CD4-positive, alpha-beta memory T cell (primary cell): ENCODE results near the gene DIS3L2. TPM values are rescaled to one million over a fixed set of nuclear protein-coding genes. Genes with fewer than 3 reads are reported as not detected.

Experiments used
- CTCF ChIA-PET: fragments of 350-600 bp; sonication (Branson Sonifier 250); formaldehyde crosslinking; loops from one replicate; lab custom pipeline; 2021; ENCODE audit warnings: inconsistent platforms; ENCODE audit not compliant: partially characterized antibody; lab: Charles Lee
- POLR2A ChIA-PET: fragments of 350-600 bp; sonication (Branson Sonifier 250); formaldehyde crosslinking; loops from one replicate; lab custom pipeline; 2021; ENCODE audit not compliant: partially characterized antibody; lab: Charles Lee
- DNase-seq, 5 donors: peaks; one replicate each; pipeline versions ENCODE4 v3.0.0 to v3.0.0-alpha.2; 2020 to 2022; ENCODE audit warnings: mixed read lengths in 1 of 5
- H3K27ac ChIP-seq: one replicate; pipeline ENCODE4 v1.7.0; 2013; ENCODE audit warnings: low read depth, low read length
- H3K27me3 ChIP-seq: 2 replicates; pipeline ENCODE4 v1.7.0; 2013; ENCODE audit warnings: mild to moderate bottlenecking, low read length, moderate library complexity; ENCODE audit not compliant: insufficient read depth
- H3K36me3 ChIP-seq: 2 replicates; pipeline ENCODE4 v1.7.0; 2013; ENCODE audit warnings: mild to moderate bottlenecking, low read length, moderate library complexity; ENCODE audit not compliant: insufficient read depth
- H3K4me1 ChIP-seq: 2 replicates; pipeline ENCODE4 v1.7.0; 2013; ENCODE audit warnings: mild to moderate bottlenecking, low read length, moderate library complexity; ENCODE audit not compliant: insufficient read depth
- H3K4me3 ChIP-seq, 2 donors: one replicate each; pipeline ENCODE4 v1.7.0; 2013; ENCODE audit warnings: low read length in 2 of 2, mild to moderate bottlenecking in 1 of 2
- H3K9me3 ChIP-seq, 2 donors: one replicate each; pipeline ENCODE4 v1.7.0; 2013; ENCODE audit warnings: low read length in 2 of 2, control low read depth in 1 of 2; ENCODE audit not compliant: control insufficient read depth in 1 of 2
- H3K27ac Mint-ChIP-seq, 7 donors: one replicate each; pipeline ENCODE4 v1.8.0; 2020 to 2021; ENCODE audit warnings: mixed read lengths in 7 of 7, mild to moderate bottlenecking in 6 of 7, inconsistent platforms in 3 of 7, moderate library complexity in 3 of 7
- H3K27me3 Mint-ChIP-seq, 2 donors: one replicate each; pipeline ENCODE4 v1.8.0; 2020 to 2021; ENCODE audit warnings: mixed read lengths in 2 of 2
- H3K36me3 Mint-ChIP-seq, 2 donors: one replicate each; pipeline ENCODE4 v1.8.0; 2020 to 2021; ENCODE audit warnings: mixed read lengths in 2 of 2, inconsistent platforms in 1 of 2, mild to moderate bottlenecking in 1 of 2
- H3K4me1 Mint-ChIP-seq, 4 donors: one replicate each; pipeline ENCODE4 v1.8.0; 2020 to 2021; ENCODE audit warnings: mixed read lengths in 4 of 4, mild to moderate bottlenecking in 1 of 4
- H3K4me3 Mint-ChIP-seq, 8 donors: one replicate each; pipeline ENCODE4 v1.8.0; 2020 to 2021; ENCODE audit warnings: mixed read lengths in 8 of 8, mild to moderate bottlenecking in 7 of 8, moderate library complexity in 6 of 8, inconsistent platforms in 3 of 8
- H3K9me3 Mint-ChIP-seq, 8 donors: one replicate each; pipeline ENCODE4 v1.8.0; 2020 to 2021; ENCODE audit warnings: mixed read lengths in 8 of 8, mild to moderate bottlenecking in 5 of 8, inconsistent platforms in 3 of 8, moderate library complexity in 1 of 8
- intact Hi-C: fragments of 100-400 bp; cut with micrococcal nuclease; formaldehyde crosslinking; loops from one replicate; pipeline ENCODE4 v1.15.1; 2023
- polyA plus RNA-seq, 2 donors: library from polyadenylated mRNA; unstranded; fragments of 300-500 nt; fragmentation: Illumina TruSeq; gene quantifications; one replicate each; pipeline ENCODE4 v1.2.3, GENCODE V29; 2021
- total RNA-seq, 2 experiments: library from RNA; stranded (reverse); gene quantifications; one replicate each; pipeline ENCODE4 v1.2.3, GENCODE V29; 2021

Gene DIS3L2
- total and polyA plus RNA-seq, 4 experiments from 2014 or later = 16.0 to 59.7 (median 39.3) TPM

- Histone ChIP-seq H3K4me3 (no peak overlapping the region), H3K27me3 (no peaks in the 10 kb centered on the region), H3K36me3 (no peaks in the 10 kb centered on the region), H3K9me3 (no peaks in the 10 kb centered on the region), H3K27ac (no peak overlapping the region), H3K4me1 (peaks cover 90% of the 10 kb centered on the region)
- intact Hi-C loops = loop anchor here (10.0 kb wide), 2 partner anchors 184 to 534 kb away; partner anchors contain the start of genes COPS7B and PDE6D
- DNase-seq = no peak
- Mint-ChIP-seq H3K27me3 (no peaks in the 10 kb centered on the region), H3K36me3 (no peaks in the 10 kb centered on the region), H3K9me3 (peaks cover 0 to 3% (median 0%) of the 10 kb centered on the region in 8 donors), H3K27ac (peak overlapping the region; percentile 84 to 93 (median 87)), H3K4me1 (peaks cover 53 to 91% (median 73%) of the 10 kb centered on the region in 4 donors), H3K4me3 (peak overlapping the region in 4 of 8 donors; percentile 17 to 57 (median 51))
- POLR2A ChIA-PET = interaction anchor here (1.3 kb wide), 1 partner anchor 10 kb away, joined by 4 read pairs; no protein-coding TSS in a partner anchor
- CTCF ChIA-PET = interaction anchor here (1.5 kb wide), 1 partner anchor 9 kb away, joined by 3 read pairs; no protein-coding TSS in a partner anchor
These were observed 357.7 kb downstream of the DIS3L2 start for GRCh38 chr2:232319067-232319802.

GRCh38 chr2:232319803-232320442, 358.4 kb downstream of the DIS3L2 start:
- POLR2A ChIA-PET = interaction anchor here (1.0 to 1.3 kb wide), 2 partner anchors 11 to 359 kb away, joined by 3 to 4 read pairs; partner anchors contain the start of gene DIS3L2
- peaks cover 83% of the 10 kb centered on the region for H3K4me1 ChIP-seq

GRCh38 chr2:232320443-232320803, 358.9 kb downstream of the DIS3L2 start:
- H3K4me1 ChIP-seq = peaks cover 78% of the 10 kb centered on the region
- H3K27ac ChIP-seq = peak overlapping the region; percentile 12
- H3K9me3 Mint-ChIP-seq = peaks cover 0 to 1% (median 0%) of the 10 kb centered on the region in 8 donors
- H3K4me1 Mint-ChIP-seq = peaks cover 43 to 79% (median 63%) of the 10 kb centered on the region in 4 donors
- H3K4me3 ChIP-seq = no peak overlapping the region
- H3K36me3 Mint-ChIP-seq = no peaks in the 10 kb centered on the region
- ChIA-PET POLR2A (interaction anchor here (1.0 to 1.3 kb wide), 2 partner anchors 11 to 359 kb away, joined by 3 to 4 read pairs; partner anchors contain the start of gene DIS3L2), CTCF (interaction anchor here (0.7 to 1.5 kb wide), 2 partner anchors 10 to 29 kb away, joined by 3 read pairs; no protein-coding TSS in a partner anchor)
- H3K36me3 ChIP-seq = no peaks in the 10 kb centered on the region
- H3K27me3 ChIP-seq = no peaks in the 10 kb centered on the region
- H3K27me3 Mint-ChIP-seq = no peaks in the 10 kb centered on the region
- H3K4me3 Mint-ChIP-seq = peak overlapping the region in 5 of 8 donors; percentile 18 to 68 (median 63)
- intact Hi-C loops = no loop called here
- peak overlapping the region; percentile 85 to 93 (median 92) for H3K27ac Mint-ChIP-seq
- no peak for DNase-seq
- no peaks in the 10 kb centered on the region for H3K9me3 ChIP-seq

More at GRCh38 chr2:232319803-232320442, 358.4 kb downstream of the DIS3L2 start:
- Mint-ChIP-seq H3K4me1 (peaks cover 46 to 84% (median 68%) of the 10 kb centered on the region in 4 donors), H3K27me3 (no peaks in the 10 kb centered on the region), H3K27ac (peak overlapping the region; percentile 84 to 93 (median 92)), H3K36me3 (no peaks in the 10 kb centered on the region), H3K4me3 (peak overlapping the region in 6 of 8 donors; percentile 47 to 68 (median 61)), H3K9me3 (peaks cover 0 to 1% (median 0%) of the 10 kb centered on the region in 8 donors)
- no peaks in the 10 kb centered on the region for H3K27me3 ChIP-seq
- no peaks in the 10 kb centered on the region for H3K9me3 ChIP-seq
- CTCF ChIA-PET = interaction anchor here (1.5 kb wide), 1 partner anchor 9 kb away, joined by 3 read pairs; no protein-coding TSS in a partner anchor
- H3K27ac ChIP-seq = no peak overlapping the region
- H3K36me3 ChIP-seq = no peaks in the 10 kb centered on the region
- no peak overlapping the region for H3K4me3 ChIP-seq
- no peak for DNase-seq
- intact Hi-C loops = loop anchor here (10.0 kb wide), 2 partner anchors 185 to 535 kb away; partner anchors contain the start of genes COPS7B and PDE6D

- intact Hi-C loops = no loop called here
- peak in 4 of 5 donors; percentile 26 to 39 (median 35) for DNase-seq
- no peaks in the 10 kb centered on the region for H3K27me3 Mint-ChIP-seq
- H3K27me3 ChIP-seq = no peaks in the 10 kb centered on the region
- H3K9me3 ChIP-seq = no peaks in the 10 kb centered on the region
- H3K36me3 ChIP-seq = no peaks in the 10 kb centered on the region
- no peaks in the 10 kb centered on the region for H3K36me3 Mint-ChIP-seq
- H3K27ac Mint-ChIP-seq = peak overlapping the region; percentile 57 to 93 (median 87)
- peaks cover 35 to 71% (median 54%) of the 10 kb centered on the region in 4 donors for H3K4me1 Mint-ChIP-seq
- H3K4me3 ChIP-seq = no peak overlapping the region
- H3K4me1 ChIP-seq = peaks cover 69% of the 10 kb centered on the region
- POLR2A ChIA-PET = interaction anchor here (0.7 kb wide), 1 partner anchor 11 kb away, joined by 4 read pairs; no protein-coding TSS in a partner anchor
- H3K27ac ChIP-seq = peak overlapping the region; percentile 12
- CTCF ChIA-PET = interaction anchor here (0.7 to 2.6 kb wide), 5 partner anchors 10 to 30 kb away, joined by 3 to 18 read pairs (median 4); no protein-coding TSS in a partner anchor
- peaks cover 0 to 1% (median 0%) of the 10 kb centered on the region in 8 donors for H3K9me3 Mint-ChIP-seq
- peak overlapping the region in 7 of 8 donors; percentile 6 to 46 (median 25) for H3K4me3 Mint-ChIP-seq
These were observed 359.8 kb downstream of the DIS3L2 start for GRCh38 chr2:232321156-232321816.

GRCh38 chr2:232321817-232322559, 360.5 kb downstream of the DIS3L2 start:
- H3K27me3 Mint-ChIP-seq = no peaks in the 10 kb centered on the region
- peaks cover 0 to 1% (median 0%) of the 10 kb centered on the region in 8 donors for H3K9me3 Mint-ChIP-seq
- Histone ChIP-seq H3K27ac (peak overlapping the region; percentile 12), H3K36me3 (no peaks in the 10 kb centered on the region), H3K4me3 (no peak overlapping the region), H3K27me3 (no peaks in the 10 kb centered on the region), H3K9me3 (no peaks in the 10 kb centered on the region), H3K4me1 (peaks cover 65% of the 10 kb centered on the region)
- H3K27ac Mint-ChIP-seq = peak overlapping the region in 6 of 7 donors; percentile 19 to 93 (median 78)
- no peaks in the 10 kb centered on the region for H3K36me3 Mint-ChIP-seq
- intact Hi-C loops = no loop called here
- peaks cover 28 to 71% (median 47%) of the 10 kb centered on the region in 4 donors for H3K4me1 Mint-ChIP-seq
- ChIA-PET CTCF (interaction anchor here (0.8 to 2.6 kb wide), 5 partner anchors 11 to 53 kb away, joined by 3 to 18 read pairs (median 4); no protein-coding TSS in a partner anchor), POLR2A (interaction anchor here (0.6 kb wide), 1 partner anchor 390 kb away, joined by 3 read pairs; no protein-coding TSS in a partner anchor)
- no peak for DNase-seq
- peak overlapping the region in 5 of 8 donors; percentile 3 to 72 (median 68) for H3K4me3 Mint-ChIP-seq
